LNCAP (cell line): ENCODE measurements around the gene HAPLN2.

ENCODE experiments used
- CTCF ChIP-seq: fragments of 450-650 bp; IDR thresholded peaks from 2 replicates; pipeline ENCODE4 v1.5.1; 2017; ENCODE audit warnings: mild to moderate bottlenecking

The HAPLN2 gene

GRCh38 chr1:156646738-156647211, 27.6 kb downstream of the HAPLN2 start:
- TF ChIP-seq CTCF: no peak

- TF ChIP-seq CTCF: no peak
Measured at GRCh38 chr1:156647351-156647750, 28.1 kb downstream of the HAPLN2 start.

GRCh38 chr1:156648496-156648895, 29.3 kb downstream of the HAPLN2 start:
- no peak for TF ChIP-seq CTCF

- no peak for TF ChIP-seq CTCF
Measured at GRCh38 chr1:156648951-156649350, 29.7 kb downstream of the HAPLN2 start.

- no peak for TF ChIP-seq CTCF
Measured at GRCh38 chr1:156652131-156652991, 33.1 kb downstream of the HAPLN2 start.

- TF ChIP-seq CTCF: no peak
Measured at GRCh38 chr1:156652992-156653355, 33.8 kb downstream of the HAPLN2 start.

GRCh38 chr1:156654700-156655099, 35.5 kb downstream of the HAPLN2 start:
- TF ChIP-seq CTCF: no peak
